GM12875 (cell line): ENCODE measurements around the gene CDKL1.

Experiments used
- H3K4me3 ChIP-seq: one replicate; pipeline ENCODE4 v1.5.1; 2011; ENCODE audit warnings: low read depth, low read length, control low read depth
- CTCF ChIP-seq: IDR thresholded peaks from 2 replicates; pipeline ENCODE4 v1.5.1; 2011; ENCODE audit warnings: low read depth, mild to moderate bottlenecking, control low read depth, inconsistent platforms, low read length, moderate library complexity, borderline replicate concordance; ENCODE audit not compliant: insufficient read depth

Gene CDKL1

GRCh38 chr14:50340963-50341362 is 55.7 kb downstream of the CDKL1 start:
- H3K4me3 ChIP-seq = no peak overlapping the region

GRCh38 chr14:50340045-50340444 is 56.6 kb downstream of the CDKL1 start:
- no peak overlapping the region for H3K4me3 ChIP-seq
- TF ChIP-seq CTCF = no peak

More at GRCh38 chr14:50340963-50341362, 55.7 kb downstream of the CDKL1 start:
- TF ChIP-seq CTCF = peak; percentile 29; the same call in 1 of the 2 replicates

- H3K4me3 ChIP-seq = no peak overlapping the region
- no peak for TF ChIP-seq CTCF
Observed at GRCh38 chr14:50339178-50339804, 57.4 kb downstream of the CDKL1 start.

GRCh38 chr14:50338587-50338986 is 58.1 kb downstream of the CDKL1 start:
- no peak for TF ChIP-seq CTCF
- no peak overlapping the region for H3K4me3 ChIP-seq

GRCh38 chr14:50335989-50336824 is 60.5 kb downstream of the CDKL1 start:
- TF ChIP-seq CTCF = no peak
- H3K4me3 ChIP-seq = no peak overlapping the region

- no peak overlapping the region for H3K4me3 ChIP-seq
- no peak for TF ChIP-seq CTCF
Observed at GRCh38 chr14:50335389-50335788, 61.3 kb downstream of the CDKL1 start.

- no peak overlapping the region for H3K4me3 ChIP-seq
- no peak for TF ChIP-seq CTCF
Observed at GRCh38 chr14:50334211-50334610, 62.5 kb downstream of the CDKL1 start.
